ENCODE results near the gene ITIH3.
A peak's percentile ranks its signal among the peaks of the same experiment; 100 is the strongest.

Gene ITIH3

DNA sequence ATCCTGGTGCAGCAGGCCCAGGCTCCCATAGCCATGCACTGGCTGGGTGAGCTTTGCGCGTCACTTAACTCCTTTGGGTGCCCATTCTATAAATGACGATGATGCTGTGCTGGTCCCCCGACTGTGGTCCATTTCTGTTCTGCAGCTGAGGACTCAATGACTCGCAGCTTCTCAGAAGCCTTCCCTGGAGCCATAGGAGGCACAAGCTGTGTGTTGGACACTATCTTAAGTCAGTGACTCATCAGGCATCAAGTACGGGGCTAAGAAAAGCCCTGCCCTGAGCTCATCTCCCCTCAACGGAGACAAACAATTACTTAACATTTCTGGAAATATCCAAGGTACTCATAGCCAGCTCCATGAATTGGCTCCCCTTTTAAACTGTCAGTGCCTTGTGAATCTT lies 54.0 kb downstream of the ITIH3 start:
- TF ChIP-seq CTCF (IDR thresholded peaks at IDR 0.05; ENCODE audit: control insufficient read depth, extremely low read depth, insufficient read depth), result no peak
- no peak overlapping the region for H3K4me3 ChIP-seq (ENCODE audit: low read depth, low read length)
- DNase-seq (ENCODE audit: low read depth), result no peak

DNA sequence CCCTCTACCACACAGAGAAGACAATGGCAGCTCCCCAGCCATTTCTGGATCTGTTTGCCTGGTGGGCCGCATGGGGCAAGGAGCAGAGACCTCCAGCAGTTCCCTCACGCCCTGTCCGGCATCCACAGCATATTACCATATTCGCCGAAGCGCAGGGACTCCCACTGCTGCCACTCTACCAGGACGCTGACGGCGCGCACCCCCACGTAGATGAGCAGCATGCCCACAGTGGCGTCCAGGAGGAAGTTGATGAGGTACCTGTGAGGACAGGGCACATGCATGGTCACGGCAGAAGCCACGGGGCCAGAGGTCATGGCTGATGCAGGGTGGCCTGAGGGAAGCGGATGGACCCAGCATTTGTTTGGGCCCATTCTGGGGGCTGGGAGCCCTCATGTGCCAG lies 55.1 kb downstream of the ITIH3 start:
- TF ChIP-seq CTCF (IDR thresholded peaks at IDR 0.05; ENCODE audit: control insufficient read depth, extremely low read depth, insufficient read depth), result no peak
- no peak overlapping the region for H3K4me3 ChIP-seq (ENCODE audit: low read depth, low read length)
- no peak for DNase-seq (ENCODE audit: low read depth)

- TF ChIP-seq CTCF (IDR thresholded peaks at IDR 0.05; ENCODE audit: control insufficient read depth, extremely low read depth, insufficient read depth), result peak; percentile 83
- peak; percentile 52 for DNase-seq (ENCODE audit: low read depth)
- H3K4me3 ChIP-seq (ENCODE audit: low read depth, low read length), result no peak overlapping the region
Measured at GRCh38 chr3:52851348-52851747, 56.8 kb downstream of the ITIH3 start.

- no peak for TF ChIP-seq CTCF (IDR thresholded peaks at IDR 0.05; ENCODE audit: control insufficient read depth, extremely low read depth, insufficient read depth)
- DNase-seq (ENCODE audit: low read depth), result no peak
- H3K4me3 ChIP-seq (ENCODE audit: low read depth, low read length), result no peak overlapping the region
Measured at GRCh38 chr3:52852419-52852818, 57.8 kb downstream of the ITIH3 start.

DNA sequence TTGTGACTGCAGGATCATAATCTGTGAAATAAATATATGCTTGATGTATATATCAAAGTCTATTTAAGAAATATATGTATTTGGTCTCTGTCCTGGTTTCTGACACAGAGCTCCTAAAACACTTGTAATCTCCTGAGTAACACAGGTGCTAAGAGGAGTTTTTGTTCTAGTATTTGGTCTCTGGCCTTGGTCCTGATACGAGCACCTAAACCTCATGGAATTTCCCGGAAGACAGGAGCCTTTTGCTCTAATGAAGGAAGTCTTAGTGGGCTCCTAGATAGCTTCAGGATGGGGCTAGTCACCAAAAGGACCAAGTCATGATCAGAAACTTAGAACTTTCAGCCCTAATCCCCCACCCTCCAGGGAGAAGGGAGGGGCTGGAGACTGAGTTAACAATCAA lies 59.4 kb downstream of the ITIH3 start:
- no peak overlapping the region for H3K4me3 ChIP-seq (ENCODE audit: low read depth, low read length)
- no peak for DNase-seq (ENCODE audit: low read depth)
- no peak for TF ChIP-seq CTCF (IDR thresholded peaks at IDR 0.05; ENCODE audit: control insufficient read depth, extremely low read depth, insufficient read depth)

DNA sequence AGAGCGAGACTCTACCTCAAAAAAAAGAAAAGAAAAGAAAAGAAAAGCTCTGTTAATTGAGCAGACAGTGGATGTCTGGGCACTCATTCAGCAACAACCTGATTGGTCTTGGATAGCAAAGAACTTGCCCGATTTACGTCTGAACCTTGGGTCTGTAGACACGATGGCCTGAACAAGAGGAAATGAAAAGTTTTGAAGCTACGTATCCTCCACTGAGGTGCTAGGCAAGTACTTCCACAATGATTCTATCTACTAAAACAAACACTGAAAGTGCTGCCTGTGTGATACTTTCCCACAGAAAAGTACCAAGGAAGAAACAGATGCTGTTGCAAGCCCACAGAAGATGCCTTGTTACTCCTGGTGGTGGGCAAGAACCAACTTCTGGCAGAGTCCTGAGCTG lies 62.1 kb downstream of the ITIH3 start:
- no peak for DNase-seq (ENCODE audit: low read depth)
- no peak overlapping the region for H3K4me3 ChIP-seq (ENCODE audit: low read depth, low read length)
- TF ChIP-seq CTCF (IDR thresholded peaks at IDR 0.05; ENCODE audit: control insufficient read depth, extremely low read depth, insufficient read depth), result no peak

GRCh38 chr3:52857133-52857532 lies 62.5 kb downstream of the ITIH3 start:
- H3K4me3 ChIP-seq (ENCODE audit: low read depth, low read length), result no peak overlapping the region
- DNase-seq (ENCODE audit: low read depth), result no peak
- TF ChIP-seq CTCF (IDR thresholded peaks at IDR 0.05; ENCODE audit: control insufficient read depth, extremely low read depth, insufficient read depth), result no peak

Measured in LNCaP clone FGC (cell line).